GM21786 (cell line): ENCODE data around the gene SYT7.

Source experiments
- ATAC-seq: cut with Tn5 transposase; IDR thresholded peaks from one replicate; pipeline ENCODE4 v1.9.1; 2021; ENCODE audit not compliant: unreplicated experiment

The SYT7 gene

GRCh38 chr11:61539006-61539405 is 41.9 kb downstream of the SYT7 start:
- no peak for ATAC-seq

DNA sequence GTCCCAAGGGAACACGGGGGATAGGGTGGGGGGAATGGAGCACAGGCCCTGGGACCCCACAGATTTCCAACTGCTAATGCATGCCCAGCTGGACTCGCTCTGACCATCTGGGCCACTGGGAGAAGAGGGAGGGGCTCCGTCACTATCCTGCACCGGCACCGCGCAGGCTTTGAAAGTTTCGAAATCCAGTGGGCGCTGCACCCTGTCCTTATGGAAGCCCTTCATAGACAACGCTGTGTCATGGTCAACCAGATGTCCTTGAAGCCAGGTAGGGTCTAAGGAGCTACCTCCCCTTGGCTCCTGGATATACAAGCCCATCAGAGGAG is 42.3 kb downstream of the SYT7 start:
- no peak for ATAC-seq

- ATAC-seq = no peak
Observed at GRCh38 chr11:61537326-61537725, 43.5 kb downstream of the SYT7 start.

GRCh38 chr11:61536676-61537270 is 44.1 kb downstream of the SYT7 start:
- ATAC-seq = no peak

- no peak for ATAC-seq
Observed at GRCh38 chr11:61535998-61536675, 44.7 kb downstream of the SYT7 start.

DNA sequence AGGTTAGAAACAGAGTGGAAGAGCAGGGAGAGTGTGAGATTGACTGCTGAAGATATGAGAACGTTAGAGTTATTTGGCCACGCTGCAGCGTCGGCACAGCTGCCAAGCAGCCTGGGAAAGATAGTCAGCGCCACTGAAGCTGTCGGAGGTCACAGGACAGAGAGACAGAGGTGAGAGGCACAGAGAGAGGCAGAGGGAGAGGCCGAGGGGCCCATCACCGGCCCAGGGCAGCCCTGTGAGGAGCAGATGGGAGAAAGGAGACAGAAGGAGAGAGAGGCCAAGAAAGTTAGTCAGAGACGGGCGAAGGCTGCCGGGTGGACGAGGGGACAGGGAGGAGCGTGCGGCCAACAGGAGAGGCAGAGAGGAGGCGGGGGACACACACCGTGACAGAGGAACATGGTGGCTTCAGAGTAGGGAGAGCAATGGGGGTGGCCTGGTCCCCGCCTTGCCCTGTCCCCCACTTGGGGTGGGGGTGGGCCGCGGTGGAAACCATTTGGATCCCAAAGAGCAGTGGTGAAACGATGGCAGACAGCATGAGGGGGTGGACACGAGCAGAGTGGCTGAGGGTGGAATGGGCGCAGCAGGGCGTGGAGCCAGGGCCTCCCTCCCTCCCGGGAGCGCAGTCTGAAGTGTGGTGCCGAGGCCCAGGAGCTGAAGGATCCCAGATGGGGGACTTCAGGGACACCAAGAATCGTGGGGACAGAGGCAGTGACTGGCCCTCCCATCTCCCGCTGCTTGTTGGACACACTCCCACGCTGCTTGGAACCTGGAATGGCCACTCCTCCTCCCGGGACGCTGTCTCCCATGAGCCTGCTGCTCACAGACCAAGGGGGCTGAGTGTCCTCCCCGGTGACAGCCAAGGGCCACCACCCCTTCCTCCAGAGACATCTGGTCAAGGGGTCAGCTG is 45.7 kb downstream of the SYT7 start:
- ATAC-seq = no peak

- no peak for ATAC-seq
Observed at GRCh38 chr11:61534025-61534932, 46.6 kb downstream of the SYT7 start.

GRCh38 chr11:61533401-61533800 is 47.5 kb downstream of the SYT7 start:
- ATAC-seq = no peak

- ATAC-seq = no peak
Observed at GRCh38 chr11:61533039-61533375, 47.9 kb downstream of the SYT7 start.

- ATAC-seq = no peak
Observed at GRCh38 chr11:61532134-61533038, 48.5 kb downstream of the SYT7 start.

- no peak for ATAC-seq
Observed at GRCh38 chr11:61531044-61531443, 49.8 kb downstream of the SYT7 start.

- ATAC-seq = no peak
Observed at GRCh38 chr11:61529537-61530225, 51.2 kb downstream of the SYT7 start.

DNA sequence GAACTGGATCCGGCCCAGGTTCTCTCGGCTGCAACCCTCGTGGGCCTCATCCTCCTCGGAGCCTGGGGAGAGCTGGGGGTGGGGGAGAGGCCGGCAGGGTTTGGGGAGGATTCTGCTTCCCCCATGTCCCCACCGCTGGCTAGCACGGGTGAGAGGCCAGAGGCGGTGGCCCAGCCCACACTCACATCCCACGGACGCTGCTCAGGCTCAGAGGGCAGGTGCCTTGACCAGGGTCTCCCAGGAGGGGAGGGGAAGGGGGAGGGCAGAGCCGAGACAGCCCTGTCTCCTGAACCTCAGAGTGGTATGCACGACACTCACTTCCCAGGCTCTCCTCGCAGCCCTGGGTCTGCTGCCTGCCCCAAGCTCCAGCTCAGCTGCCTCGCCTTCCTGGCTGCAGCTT is 52.8 kb downstream of the SYT7 start:
- ATAC-seq = no peak

DNA sequence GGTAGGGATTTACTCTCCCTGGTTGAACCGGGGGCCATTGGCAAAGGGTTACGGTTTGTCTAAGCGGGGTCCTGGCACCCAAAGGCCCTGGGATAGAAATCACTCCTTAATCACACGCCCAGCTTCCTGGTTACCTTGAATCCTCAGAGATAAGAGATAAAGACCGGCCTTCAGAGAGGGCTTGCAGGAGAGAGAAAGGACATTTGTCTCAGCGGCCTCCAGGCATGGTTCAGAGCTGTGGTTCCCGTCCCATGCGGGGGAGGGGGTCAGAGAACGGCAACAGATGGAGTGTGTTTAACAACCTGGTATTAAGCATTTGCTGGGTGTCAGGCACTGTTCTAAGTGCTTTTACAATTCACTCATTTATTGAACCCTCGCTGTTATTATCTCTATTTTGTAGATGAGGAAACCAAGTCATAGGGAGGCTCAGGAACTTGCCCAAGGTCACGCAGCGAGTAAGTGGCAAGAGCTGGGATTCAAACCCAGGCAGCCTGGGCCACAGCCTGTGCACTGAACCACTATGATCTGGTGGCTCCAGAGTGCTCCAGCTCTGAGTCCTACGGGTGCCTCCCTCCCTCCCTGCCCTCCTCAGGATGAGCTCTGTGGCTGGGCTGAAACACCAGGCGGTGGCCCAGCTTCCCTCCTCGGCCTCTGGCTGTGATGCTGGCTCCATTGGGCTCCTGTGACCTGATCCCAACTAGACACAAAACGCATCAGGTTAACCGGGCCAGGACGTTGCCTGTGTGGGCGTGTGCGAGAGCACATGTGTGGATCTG is 53.7 kb downstream of the SYT7 start:
- ATAC-seq = no peak

- no peak for ATAC-seq
Observed at GRCh38 chr11:61526229-61526628, 54.6 kb downstream of the SYT7 start.

GRCh38 chr11:61524963-61525587 is 55.8 kb downstream of the SYT7 start:
- ATAC-seq = no peak

- ATAC-seq = no peak
Observed at GRCh38 chr11:61524446-61524845, 56.4 kb downstream of the SYT7 start.

DNA sequence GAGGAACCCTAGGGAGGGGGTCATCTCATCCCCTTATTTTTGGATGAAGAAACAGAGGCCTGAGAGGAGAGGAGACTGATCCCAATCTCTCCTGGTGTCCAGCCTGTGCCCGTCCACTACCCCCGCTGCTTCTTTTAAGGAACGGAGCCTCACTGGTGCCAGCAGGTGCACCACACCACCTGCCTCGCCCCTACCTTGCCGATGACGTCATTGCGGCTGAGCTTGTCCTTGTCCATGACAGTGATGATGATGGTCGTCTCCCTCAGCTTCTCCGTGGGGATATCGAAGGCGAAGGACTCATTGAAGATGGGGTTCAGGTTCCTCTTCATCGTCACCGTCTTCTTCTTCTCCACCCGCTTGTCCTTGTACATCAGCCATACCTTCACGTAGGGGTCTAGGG is 58.0 kb downstream of the SYT7 start:
- ATAC-seq = no peak
